Measurements from ENCODE around the gene OPCML. TPM values are rescaled to one million over a fixed set of nuclear protein-coding genes. Genes with fewer than 3 reads are reported as not detected.

OPCML gene
- total and polyA plus RNA-seq, 2 experiments from 2014 or later: 0.21 to 0.51 TPM

- no peak for DNase-seq (ENCODE audit: low read depth in 1 of 2, low spot score in 1 of 2)
- peaks cover 12% of the 10 kb centered on the region for H3K4me1 ChIP-seq (ENCODE audit: low read depth)
- H3K27me3 ChIP-seq: no peaks in the 10 kb centered on the region
- no peaks in the 10 kb centered on the region for H3K36me3 ChIP-seq
- TF ChIP-seq CTCF (IDR thresholded peaks at IDR 0.05; ENCODE audit: low read depth, low read length): no peak
- H3K9me3 ChIP-seq (ENCODE audit: low read depth): no peaks in the 10 kb centered on the region
- H3K27ac ChIP-seq: no peak overlapping the region
- H3K4me3 ChIP-seq: no peak overlapping the region
Measured at GRCh38 chr11:133515107-133515506, 17.2 kb downstream of the OPCML start.

GRCh38 chr11:133509924-133510697, 22.2 kb downstream of the OPCML start:
- DNase-seq (ENCODE audit: low read depth in 1 of 2, low spot score in 1 of 2): no peak
- no peak for TF ChIP-seq CTCF (IDR thresholded peaks at IDR 0.05; ENCODE audit: low read depth, low read length)
- Histone ChIP-seq H3K36me3 (no peaks in the 10 kb centered on the region), H3K4me3 (no peak overlapping the region), H3K4me1 (ENCODE audit: low read depth) (no peaks in the 10 kb centered on the region), H3K9me3 (ENCODE audit: low read depth) (no peaks in the 10 kb centered on the region), H3K27ac (no peak overlapping the region), H3K27me3 (no peaks in the 10 kb centered on the region)

- TF ChIP-seq CTCF (IDR thresholded peaks at IDR 0.05; ENCODE audit: low read depth, low read length): no peak
- H3K27ac ChIP-seq: no peak overlapping the region
- DNase-seq (ENCODE audit: low read depth in 1 of 2, low spot score in 1 of 2): no peak
- no peak overlapping the region for H3K4me3 ChIP-seq
- H3K36me3 ChIP-seq: no peaks in the 10 kb centered on the region
- no peaks in the 10 kb centered on the region for H3K9me3 ChIP-seq (ENCODE audit: low read depth)
- H3K27me3 ChIP-seq: no peaks in the 10 kb centered on the region
- no peaks in the 10 kb centered on the region for H3K4me1 ChIP-seq (ENCODE audit: low read depth)
Measured at GRCh38 chr11:133508468-133508867, 23.8 kb downstream of the OPCML start.

GRCh38 chr11:133507185-133507584, 25.1 kb downstream of the OPCML start:
- no peak overlapping the region for H3K4me3 ChIP-seq
- H3K4me1 ChIP-seq (ENCODE audit: low read depth): no peaks in the 10 kb centered on the region
- H3K9me3 ChIP-seq (ENCODE audit: low read depth): no peaks in the 10 kb centered on the region
- no peak overlapping the region for H3K27ac ChIP-seq
- no peak for TF ChIP-seq CTCF (IDR thresholded peaks at IDR 0.05; ENCODE audit: low read depth, low read length)
- no peaks in the 10 kb centered on the region for H3K27me3 ChIP-seq
- no peak for DNase-seq (ENCODE audit: low read depth in 1 of 2, low spot score in 1 of 2)
- H3K36me3 ChIP-seq: no peaks in the 10 kb centered on the region

- Histone ChIP-seq H3K27me3 (no peaks in the 10 kb centered on the region), H3K27ac (no peak overlapping the region), H3K4me3 (no peak overlapping the region), H3K9me3 (ENCODE audit: low read depth) (no peaks in the 10 kb centered on the region), H3K4me1 (ENCODE audit: low read depth) (no peaks in the 10 kb centered on the region), H3K36me3 (no peaks in the 10 kb centered on the region)
- no peak for DNase-seq (ENCODE audit: low read depth in 1 of 2, low spot score in 1 of 2)
- no peak for TF ChIP-seq CTCF (IDR thresholded peaks at IDR 0.05; ENCODE audit: low read depth, low read length)
Measured at GRCh38 chr11:133506551-133507094, 25.7 kb downstream of the OPCML start.

All from cardiac muscle cell (in vitro differentiated cells and primary cell).